SK-N-SH treated with all-trans-retinoic acid at 6 μM for 48 hours (cell line): Measurements from ENCODE around the gene TMEM190.

Experiments used
- SNAI2 ChIP-seq: fragments of 250-450 bp; sonication (Bioruptor Pico); IDR thresholded peaks from 2 replicates; pipeline ENCODE4 v1.5.0; 2020; ENCODE audit warnings: mild to moderate bottlenecking, moderate library complexity
- TF ChIP-seq, protein P1 (sequence below): fragments of 250-450 bp; sonication (Bioruptor Pico); IDR thresholded peaks from 2 replicates; pipeline ENCODE4 v1.5.1; 2020; ENCODE audit warnings: low read depth, mild to moderate bottlenecking, moderate library complexity
- TF ChIP-seq, protein P2 (sequence below): fragments of 250-450 bp; sonication (Bioruptor Pico); IDR thresholded peaks from 2 replicates; pipeline ENCODE4 v1.8.0; 2020; ENCODE audit warnings: mild to moderate bottlenecking, moderate library complexity, borderline replicate concordance

DNA sequence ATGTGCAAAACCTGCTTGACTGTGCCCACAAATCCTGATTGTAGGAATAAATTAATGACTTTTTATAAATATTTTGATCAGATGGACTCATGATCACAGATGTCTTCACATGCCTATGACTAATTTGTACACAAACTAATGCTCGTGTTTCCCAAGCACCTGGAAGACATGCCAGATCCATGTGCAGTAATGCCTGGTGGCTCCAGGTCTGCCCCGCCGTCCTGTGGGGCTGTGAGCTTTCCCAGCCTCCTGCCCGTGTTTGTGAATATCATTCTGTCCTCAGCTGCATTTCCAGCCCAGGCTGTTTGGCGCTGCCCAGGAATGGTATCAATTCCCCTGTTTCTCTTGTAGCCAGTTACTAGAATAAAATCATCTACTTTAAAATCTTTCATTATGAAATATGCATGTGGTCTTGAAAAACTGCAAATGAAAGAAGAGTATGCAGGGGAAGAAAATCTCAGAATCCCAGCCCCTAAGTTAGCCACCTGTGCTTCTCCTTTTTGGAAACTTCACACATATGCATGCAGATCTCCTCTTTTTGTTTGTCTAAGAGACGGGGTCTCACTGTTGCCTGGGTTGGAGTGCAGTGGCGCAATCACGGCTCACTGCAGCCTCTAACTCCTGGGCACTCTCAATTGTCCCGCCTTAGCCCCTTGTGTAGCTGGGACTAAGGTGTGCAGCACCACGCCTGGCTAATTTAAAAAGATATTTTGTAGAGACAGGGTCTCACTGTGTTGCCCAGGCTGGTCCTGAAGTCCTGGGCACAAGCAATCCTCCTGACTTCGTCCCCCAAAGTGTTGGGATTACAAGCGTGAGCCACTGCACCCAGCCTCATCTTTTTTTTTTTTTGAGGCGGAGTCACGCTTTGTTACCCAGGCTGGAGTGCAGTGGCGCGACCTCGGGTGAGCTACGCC, 15.3 kb downstream of the TMEM190 start:
- TF ChIP-seq, protein P1, sequence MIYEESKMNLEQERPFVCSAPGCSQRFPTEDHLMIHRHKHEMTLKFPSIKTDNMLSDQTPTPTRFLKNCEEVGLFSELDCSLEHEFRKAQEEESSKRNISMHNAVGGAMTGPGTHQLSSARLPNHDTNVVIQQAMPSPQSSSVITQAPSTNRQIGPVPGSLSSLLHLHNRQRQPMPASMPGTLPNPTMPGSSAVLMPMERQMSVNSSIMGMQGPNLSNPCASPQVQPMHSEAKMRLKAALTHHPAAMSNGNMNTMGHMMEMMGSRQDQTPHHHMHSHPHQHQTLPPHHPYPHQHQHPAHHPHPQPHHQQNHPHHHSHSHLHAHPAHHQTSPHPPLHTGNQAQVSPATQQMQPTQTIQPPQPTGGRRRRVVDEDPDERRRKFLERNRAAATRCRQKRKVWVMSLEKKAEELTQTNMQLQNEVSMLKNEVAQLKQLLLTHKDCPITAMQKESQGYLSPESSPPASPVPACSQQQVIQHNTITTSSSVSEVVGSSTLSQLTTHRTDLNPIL: no peak
- no peak for TF ChIP-seq SNAI2
- TF ChIP-seq, protein P2, sequence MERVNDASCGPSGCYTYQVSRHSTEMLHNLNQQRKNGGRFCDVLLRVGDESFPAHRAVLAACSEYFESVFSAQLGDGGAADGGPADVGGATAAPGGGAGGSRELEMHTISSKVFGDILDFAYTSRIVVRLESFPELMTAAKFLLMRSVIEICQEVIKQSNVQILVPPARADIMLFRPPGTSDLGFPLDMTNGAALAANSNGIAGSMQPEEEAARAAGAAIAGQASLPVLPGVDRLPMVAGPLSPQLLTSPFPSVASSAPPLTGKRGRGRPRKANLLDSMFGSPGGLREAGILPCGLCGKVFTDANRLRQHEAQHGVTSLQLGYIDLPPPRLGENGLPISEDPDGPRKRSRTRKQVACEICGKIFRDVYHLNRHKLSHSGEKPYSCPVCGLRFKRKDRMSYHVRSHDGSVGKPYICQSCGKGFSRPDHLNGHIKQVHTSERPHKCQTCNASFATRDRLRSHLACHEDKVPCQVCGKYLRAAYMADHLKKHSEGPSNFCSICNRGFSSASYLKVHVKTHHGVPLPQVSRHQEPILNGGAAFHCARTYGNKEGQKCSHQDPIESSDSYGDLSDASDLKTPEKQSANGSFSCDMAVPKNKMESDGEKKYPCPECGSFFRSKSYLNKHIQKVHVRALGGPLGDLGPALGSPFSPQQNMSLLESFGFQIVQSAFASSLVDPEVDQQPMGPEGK (CRISPR knock-in tag): no peak
